8988T (cell line): ENCODE data around the gene ST6GALNAC1.

Experiments
- DNase-seq: peaks from one replicate; pipeline ENCODE4 v3.0.0; 2011

The ST6GALNAC1 gene

GRCh38 chr17:76643553-76644148, at the start of gene ST6GALNAC1:
Gene ST6GALNAC1 (minus strand): TSS chr17:76643757. CDS start chr17:76643638, 119 bp downstream.
- no peak for DNase-seq

- DNase-seq: no peak
These were observed 48.0 kb upstream of the ST6GALNAC1 start for GRCh38 chr17:76691379-76692191.

- no peak for DNase-seq
These were observed 47.2 kb upstream of the ST6GALNAC1 start for GRCh38 chr17:76690596-76691280.

GRCh38 chr17:76689859-76690258, 46.3 kb upstream of the ST6GALNAC1 start:
- no peak for DNase-seq

GRCh38 chr17:76688165-76688622, 44.6 kb upstream of the ST6GALNAC1 start:
- no peak for DNase-seq

- DNase-seq: no peak
These were observed 44.0 kb upstream of the ST6GALNAC1 start for GRCh38 chr17:76687298-76688164.

- no peak for DNase-seq
These were observed 43.2 kb upstream of the ST6GALNAC1 start for GRCh38 chr17:76686538-76687297.

GRCh38 chr17:76685846-76686245, 42.3 kb upstream of the ST6GALNAC1 start:
- no peak for DNase-seq

- no peak for DNase-seq
These were observed 41.8 kb upstream of the ST6GALNAC1 start for GRCh38 chr17:76685366-76685765.

- DNase-seq: no peak
These were observed 41.2 kb upstream of the ST6GALNAC1 start for GRCh38 chr17:76684756-76685155.

- no peak for DNase-seq
These were observed 40.6 kb upstream of the ST6GALNAC1 start for GRCh38 chr17:76683921-76684745.

GRCh38 chr17:76683011-76683755, 39.6 kb upstream of the ST6GALNAC1 start:
- DNase-seq: no peak

GRCh38 chr17:76682296-76682695, 38.7 kb upstream of the ST6GALNAC1 start:
- no peak for DNase-seq

- no peak for DNase-seq
These were observed 37.9 kb upstream of the ST6GALNAC1 start for GRCh38 chr17:76681222-76682137.

GRCh38 chr17:76679239-76679638, 35.7 kb upstream of the ST6GALNAC1 start:
- no peak for DNase-seq

- no peak for DNase-seq
These were observed 34.8 kb upstream of the ST6GALNAC1 start for GRCh38 chr17:76678330-76678729.

- no peak for DNase-seq
These were observed 33.8 kb upstream of the ST6GALNAC1 start for GRCh38 chr17:76677406-76677805.

- DNase-seq: no peak
These were observed 33.1 kb upstream of the ST6GALNAC1 start for GRCh38 chr17:76676629-76677028.

- DNase-seq: no peak
These were observed 32.1 kb upstream of the ST6GALNAC1 start for GRCh38 chr17:76675648-76676047.
